Left hindlimb (tissue), 1 donor: ENCODE measurements around the gene PRDM16.

Experiments
- DNase-seq: peaks from one replicate; pipeline ENCODE4 v3.0.0-alpha.2; 2018

Gene PRDM16

GRCh38 chr1:3247521-3248121, 178.6 kb downstream of the PRDM16 start:
- no peak for DNase-seq

GRCh38 chr1:3248155-3249141, 179.4 kb downstream of the PRDM16 start:
- no peak for DNase-seq

- no peak for DNase-seq
Measured at GRCh38 chr1:3249231-3249630, 180.2 kb downstream of the PRDM16 start.

- no peak for DNase-seq
Measured at GRCh38 chr1:3249631-3250501, 180.9 kb downstream of the PRDM16 start.

GRCh38 chr1:3250624-3251023, 181.6 kb downstream of the PRDM16 start:
- DNase-seq = no peak

GRCh38 chr1:3251099-3251806, 182.2 kb downstream of the PRDM16 start:
- no peak for DNase-seq

GRCh38 chr1:3251807-3252428, 182.9 kb downstream of the PRDM16 start:
- DNase-seq = no peak

- DNase-seq = no peak
Measured at GRCh38 chr1:3255680-3256079, 186.7 kb downstream of the PRDM16 start.

- no peak for DNase-seq
Measured at GRCh38 chr1:3257788-3258187, 188.8 kb downstream of the PRDM16 start.

- DNase-seq = no peak
Measured at GRCh38 chr1:3258386-3259003, 189.5 kb downstream of the PRDM16 start.

- no peak for DNase-seq
Measured at GRCh38 chr1:3259020-3259419, 190.0 kb downstream of the PRDM16 start.

- no peak for DNase-seq
Measured at GRCh38 chr1:3261007-3261968, 192.3 kb downstream of the PRDM16 start.

- DNase-seq = no peak
Measured at GRCh38 chr1:3261969-3262579, 193.1 kb downstream of the PRDM16 start.

- no peak for DNase-seq
Measured at GRCh38 chr1:3262681-3263286, 193.8 kb downstream of the PRDM16 start.

- no peak for DNase-seq
Measured at GRCh38 chr1:3263790-3264189, 194.8 kb downstream of the PRDM16 start.

GRCh38 chr1:3264456-3264855, 195.5 kb downstream of the PRDM16 start:
- no peak for DNase-seq

GRCh38 chr1:3265835-3266805, 197.1 kb downstream of the PRDM16 start:
- no peak for DNase-seq

GRCh38 chr1:3266870-3267549, 198.0 kb downstream of the PRDM16 start:
- no peak for DNase-seq
